AG08395 (cell line): ENCODE data around the gene BLNK.
"Not testable (repeated sequence)": the region's sequence is repeated elsewhere in the genome, so short reads cannot be mapped to it uniquely, and the experiment has no call there.

ENCODE experiments used
- DNase-seq: peaks from one replicate; pipeline ENCODE4 v3.0.0; 2012; ENCODE audit warnings: mixed read lengths, low spot score

Gene BLNK

GRCh38 chr10:96271016-96271815 is at the start of gene BLNK:
BLNK (minus strand) TSS chr10:96271569; CDS start chr10:96271398, 171 bp downstream.
- DNase-seq: no peak

DNA sequence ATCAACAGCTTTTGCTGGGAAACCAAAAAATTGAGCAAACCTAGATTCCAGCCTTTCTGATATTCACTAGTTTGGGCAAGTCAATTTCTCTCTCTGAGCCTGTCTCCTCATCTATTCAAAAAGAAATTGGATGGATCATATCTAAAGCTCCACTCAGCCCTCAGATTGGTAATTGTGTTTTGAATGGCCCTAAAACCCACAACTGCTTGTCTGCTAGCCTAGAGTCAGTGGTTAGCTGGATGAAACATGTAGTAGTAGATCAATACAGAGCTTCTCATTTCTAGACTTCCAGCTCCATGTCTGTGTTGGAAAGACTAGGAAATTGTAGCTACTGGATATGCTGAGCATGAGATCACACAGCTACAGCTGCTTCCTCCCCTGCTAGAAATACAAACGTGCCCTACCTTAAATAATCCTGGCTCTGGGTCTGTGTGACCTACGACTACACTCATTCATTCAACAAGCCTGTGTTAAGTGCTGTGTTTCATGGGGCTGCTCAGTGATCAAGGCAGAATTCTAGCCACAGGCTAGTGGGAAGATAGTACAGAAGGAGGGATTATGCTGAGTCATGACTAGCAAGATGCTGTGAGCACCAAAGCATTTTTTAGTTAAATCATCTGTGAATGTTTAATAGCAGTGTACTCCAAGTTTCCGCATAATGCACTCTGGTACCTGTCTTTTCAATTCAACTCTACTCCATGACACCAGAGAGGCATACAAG is 48.5 kb upstream of the BLNK start:
- no peak for DNase-seq

GRCh38 chr10:96317067-96317833 is 45.9 kb upstream of the BLNK start:
- DNase-seq: no peak

DNA sequence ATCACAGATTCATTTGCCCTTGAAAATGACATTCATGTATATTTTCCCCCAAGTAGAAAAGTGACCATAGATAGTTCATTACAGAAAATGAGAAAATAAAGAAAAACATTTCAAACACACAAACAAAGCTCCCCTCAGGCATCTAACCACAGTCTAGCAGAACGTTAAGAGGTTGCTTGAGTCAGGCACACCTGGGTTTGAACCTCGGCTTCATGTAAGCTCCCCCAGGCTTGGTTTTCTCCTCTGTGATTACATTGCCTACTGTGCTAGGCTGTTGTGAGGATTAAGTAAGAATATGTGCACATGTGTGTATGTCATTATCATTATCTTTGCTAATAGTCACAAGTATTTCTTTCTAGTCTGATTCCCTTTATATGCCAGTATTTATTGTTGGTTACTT is 42.0 kb upstream of the BLNK start:
- DNase-seq: no peak

DNA sequence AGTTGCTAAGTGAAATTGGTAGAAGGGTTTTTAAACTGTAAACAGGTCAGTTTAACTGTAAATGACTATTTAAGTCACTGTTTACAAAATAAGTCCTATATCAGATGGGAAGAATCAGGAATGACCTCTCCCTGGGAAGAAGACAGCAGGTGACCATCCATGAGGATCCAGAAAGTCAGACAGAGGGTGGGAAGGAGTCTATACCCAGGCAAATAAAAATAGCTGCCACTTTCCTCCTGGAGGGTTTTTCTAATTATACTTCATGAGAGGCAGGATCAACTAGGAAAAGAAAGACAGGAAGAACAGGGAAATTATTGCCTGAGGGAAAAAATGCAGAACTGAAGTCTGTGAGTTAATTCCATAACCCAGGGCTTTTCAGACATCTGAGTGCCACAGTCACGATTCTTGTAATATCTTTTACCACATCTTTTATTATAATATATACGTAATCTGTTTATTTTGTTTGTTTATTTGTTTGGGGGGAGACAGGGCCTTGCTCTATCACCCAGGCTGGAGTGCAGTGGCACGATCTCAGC is 39.9 kb upstream of the BLNK start:
- DNase-seq: no peak

DNA sequence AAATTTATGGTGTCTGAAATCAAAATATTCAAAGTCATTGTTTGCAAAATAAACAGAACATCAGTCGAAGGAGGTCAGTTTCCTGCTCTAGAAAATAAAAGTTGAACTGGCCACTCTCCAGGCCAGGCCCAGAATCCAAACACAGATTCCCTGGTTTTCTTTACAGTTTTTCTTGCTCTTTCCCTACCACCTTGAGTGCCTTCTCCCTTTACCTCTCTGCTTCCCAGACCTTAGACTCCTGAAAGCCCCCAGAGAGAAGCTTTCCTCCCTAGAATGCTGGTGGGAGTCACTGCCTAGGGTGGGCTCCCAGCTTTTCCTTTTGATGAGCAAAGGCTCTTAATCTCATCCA is 38.9 kb upstream of the BLNK start:
- DNase-seq: no peak

GRCh38 chr10:96309628-96310320 is 38.4 kb upstream of the BLNK start:
- DNase-seq: no peak

DNA sequence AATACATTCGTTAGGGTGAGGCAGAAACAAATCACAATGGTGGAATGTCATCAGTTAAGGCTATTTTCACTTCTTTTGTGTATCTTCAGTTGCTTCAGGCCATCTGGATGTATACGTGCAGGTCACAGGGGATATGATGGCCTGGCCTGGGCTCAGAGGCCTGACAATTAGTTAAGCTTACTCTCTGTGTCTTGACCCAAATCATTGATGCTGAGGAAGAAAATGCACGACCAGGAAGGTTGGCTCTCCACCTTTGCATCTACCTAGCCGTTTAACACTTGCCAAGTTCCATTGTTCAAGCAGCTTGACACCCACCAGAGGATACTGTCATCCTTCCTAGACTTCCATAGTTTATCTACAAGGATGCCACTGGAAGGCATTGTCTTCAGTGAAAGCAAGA is 37.5 kb upstream of the BLNK start:
- not testable (repeated sequence) for DNase-seq

GRCh38 chr10:96306516-96306915 is 35.1 kb upstream of the BLNK start:
- no peak for DNase-seq

- no peak for DNase-seq
Observed at GRCh38 chr10:96305019-96305418, 33.6 kb upstream of the BLNK start.

DNA sequence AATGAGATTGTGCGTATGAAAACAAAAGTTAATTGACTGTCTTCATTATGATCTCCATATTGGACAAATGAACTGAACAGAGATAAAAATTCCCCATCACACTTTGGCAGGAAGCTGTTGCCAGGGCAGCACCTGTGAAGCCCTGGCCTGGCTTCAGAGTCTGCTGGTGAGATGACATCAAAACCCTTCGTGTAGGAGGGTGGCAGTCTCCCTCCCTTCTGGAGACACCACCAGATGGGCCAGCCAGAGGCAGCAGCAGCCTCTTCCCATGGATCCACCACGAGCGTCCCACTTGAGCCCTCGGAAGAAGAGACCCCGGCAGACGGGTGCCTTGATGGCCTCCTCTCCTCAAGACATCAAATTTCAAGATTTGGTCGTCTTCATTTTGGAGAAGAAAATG is 32.9 kb upstream of the BLNK start, which contains the start of gene DNTT:
DNTT (plus strand) TSS at position 205 of the 400 bp plus-strand sequence; CDS start at position 269, 64 bp downstream.
- DNase-seq: no peak

DNA sequence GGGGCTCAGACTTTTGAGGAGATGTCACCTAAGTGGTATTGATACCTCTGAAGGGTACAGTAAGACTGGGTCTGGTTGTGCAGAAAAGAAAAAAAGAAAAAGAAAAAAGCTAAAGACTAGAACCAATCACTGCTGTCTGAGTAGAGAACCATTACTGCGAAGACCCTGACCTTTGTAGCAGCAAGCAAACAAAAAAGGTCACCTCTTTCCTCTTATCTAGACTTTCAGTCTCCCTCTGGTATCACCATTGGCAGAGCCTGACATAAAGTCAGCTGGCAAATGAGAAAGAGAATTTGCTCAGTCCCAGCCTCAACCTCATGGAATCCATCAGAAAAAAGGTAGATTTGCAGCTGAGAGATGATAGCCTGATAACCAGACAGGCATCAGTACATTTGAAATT is 30.2 kb upstream of the BLNK start:
- DNase-seq: no peak

- DNase-seq: no peak
Observed at GRCh38 chr10:96299383-96299782, 28.0 kb upstream of the BLNK start.

DNA sequence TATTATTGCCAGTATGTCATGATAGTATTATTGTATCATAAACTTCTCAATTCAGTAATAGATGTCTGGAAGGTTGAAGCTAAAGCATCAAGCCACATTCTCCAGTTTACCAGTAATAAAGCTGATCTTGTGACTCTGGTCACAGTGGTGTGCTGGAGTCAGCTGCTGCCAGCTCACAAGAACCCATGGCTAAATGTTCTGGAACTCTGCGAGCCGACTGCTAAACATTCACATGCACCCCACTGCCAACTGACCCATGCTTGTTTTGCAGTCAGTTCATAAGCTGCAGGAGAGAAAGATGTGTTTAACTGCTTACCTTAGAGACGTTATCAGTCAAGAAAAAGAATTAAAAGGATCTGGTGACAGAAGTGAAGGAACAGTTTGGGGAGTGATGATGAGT is 27.0 kb upstream of the BLNK start:
- no peak for DNase-seq

GRCh38 chr10:96297486-96297885 is 26.1 kb upstream of the BLNK start:
- DNase-seq: no peak

DNA sequence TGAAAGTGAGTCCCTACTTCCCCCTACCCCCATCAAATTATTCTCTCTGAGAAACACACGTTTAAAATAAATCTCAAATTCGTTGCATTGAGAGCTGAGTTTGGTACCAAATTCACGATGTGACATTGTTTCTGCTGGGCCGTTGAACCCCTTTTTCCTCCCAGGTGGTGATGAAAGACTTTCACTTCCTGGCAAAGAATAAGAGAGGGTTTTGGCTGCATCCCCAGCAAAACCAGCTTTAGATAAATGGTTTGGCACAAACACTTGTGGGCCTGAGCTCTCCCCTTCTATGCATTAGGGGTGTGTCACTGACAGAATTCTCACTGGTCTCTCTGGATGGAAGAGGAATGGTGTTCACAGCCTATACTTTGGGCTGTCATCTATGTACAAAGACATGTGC is 24.1 kb upstream of the BLNK start:
- DNase-seq: no peak

GRCh38 chr10:96292971-96293920 is 21.9 kb upstream of the BLNK start:
- peak; percentile 45 for DNase-seq

GRCh38 chr10:96290368-96291133 is 19.2 kb upstream of the BLNK start:
- no peak for DNase-seq

DNA sequence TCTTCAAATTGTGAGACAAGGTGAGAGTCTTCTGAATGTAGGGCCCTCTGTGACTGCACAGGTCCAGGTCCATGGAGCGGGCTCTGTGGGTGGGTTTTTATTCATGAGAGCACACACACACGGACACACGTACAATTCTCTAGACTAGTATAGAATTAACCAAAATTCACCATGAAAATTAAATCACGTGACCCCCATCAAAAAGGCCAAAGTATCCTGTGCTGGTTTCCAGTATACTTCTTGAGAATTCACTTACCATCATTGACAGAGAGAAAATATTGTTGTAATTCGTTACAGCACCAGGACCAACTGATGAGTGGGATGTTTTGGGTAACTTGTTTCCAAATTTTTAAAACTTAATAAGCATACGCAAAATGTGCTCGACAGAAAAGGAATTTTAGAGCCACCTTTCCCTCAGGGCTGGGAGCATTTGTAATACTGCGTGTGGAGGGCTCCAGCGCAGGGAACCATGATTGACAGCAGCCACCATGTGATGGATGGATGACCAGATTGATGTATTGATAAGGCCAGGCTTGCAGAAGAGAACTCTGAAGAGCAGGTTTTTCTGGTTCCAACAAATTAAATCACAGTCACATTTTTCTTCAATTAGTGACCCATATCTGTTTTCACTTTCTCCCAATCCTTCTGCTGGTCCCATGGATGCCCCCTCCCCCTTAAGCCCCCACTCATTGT is 18.0 kb upstream of the BLNK start:
- DNase-seq: no peak
